Measurements from ENCODE around the gene EPHB4. TPM values are rescaled to one million over a fixed set of nuclear protein-coding genes. Genes with fewer than 3 reads are reported as not detected.
"Not testable (repeated sequence)": the region's sequence is repeated elsewhere in the genome, so short reads cannot be mapped to it uniquely, and the experiment has no call there.

Gene EPHB4
- total RNA-seq, 1 donor from 2014 or later, result 165 TPM

DNA sequence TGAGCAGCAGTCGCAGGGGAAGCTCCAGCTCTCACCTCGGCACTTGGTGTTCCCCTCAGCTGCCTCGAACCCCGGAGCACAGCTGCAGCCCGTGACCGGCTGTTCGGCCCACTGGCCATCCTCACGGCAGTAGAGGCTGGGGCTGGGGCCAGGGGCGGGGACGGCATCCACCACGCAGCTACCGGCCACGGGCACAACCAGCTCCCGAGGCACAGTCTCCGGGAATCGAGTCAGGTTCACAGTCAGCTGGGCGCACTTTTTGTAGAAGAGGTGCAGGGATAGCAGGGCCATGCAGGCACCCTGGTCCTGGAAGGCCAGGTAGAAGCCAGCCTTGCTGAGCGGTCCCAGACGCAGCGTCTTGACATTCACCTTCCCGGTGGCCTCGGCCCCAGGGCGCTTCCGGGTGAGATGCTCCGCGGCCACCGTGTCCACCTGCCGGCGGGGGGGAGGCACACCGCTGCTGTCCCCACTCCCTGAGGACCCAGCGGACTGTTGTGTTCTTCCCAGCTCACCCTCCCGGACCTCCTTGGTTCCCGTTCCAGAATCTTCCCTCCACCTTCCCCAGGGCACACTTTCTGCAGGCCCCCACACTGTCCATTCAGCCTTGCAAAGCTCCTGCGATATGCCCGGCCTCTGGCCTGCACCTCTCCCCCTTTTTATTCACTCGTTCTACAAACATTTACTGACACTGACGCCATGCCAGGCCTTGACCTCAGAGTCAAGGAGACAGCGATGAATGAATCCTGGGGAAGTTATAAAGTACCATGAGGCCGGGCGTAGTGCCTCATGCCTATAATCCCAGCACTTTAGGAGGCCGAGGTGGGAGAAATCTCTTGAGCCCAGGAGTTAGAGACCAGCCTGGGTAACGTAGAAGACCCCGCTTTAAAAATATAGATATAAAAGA, 4.8 kb downstream of the EPHB4 start:
- DNase-seq (ENCODE audit: low spot score), result no peak

DNA sequence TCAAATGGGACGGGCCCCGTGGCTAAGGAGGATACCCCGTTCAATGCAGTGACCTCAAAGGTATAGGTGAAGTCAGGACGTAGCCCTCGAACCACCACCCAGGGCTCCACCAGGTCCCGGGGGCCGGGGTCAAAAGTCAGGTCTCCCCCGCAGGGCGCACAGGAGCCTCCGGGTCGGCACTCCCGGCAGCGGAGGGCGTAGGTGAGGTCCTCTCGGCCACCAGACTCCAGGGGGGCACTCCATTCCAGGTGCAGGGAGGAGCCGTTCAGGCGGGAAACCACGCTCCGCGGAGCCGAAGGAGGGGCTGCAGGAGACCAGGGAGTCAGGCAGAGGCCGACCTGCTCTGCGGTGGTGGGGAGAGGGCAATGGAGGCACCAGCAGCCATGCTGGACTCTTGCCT, 7.7 kb downstream of the EPHB4 start:
- DNase-seq (ENCODE audit: low spot score), result no peak

DNA sequence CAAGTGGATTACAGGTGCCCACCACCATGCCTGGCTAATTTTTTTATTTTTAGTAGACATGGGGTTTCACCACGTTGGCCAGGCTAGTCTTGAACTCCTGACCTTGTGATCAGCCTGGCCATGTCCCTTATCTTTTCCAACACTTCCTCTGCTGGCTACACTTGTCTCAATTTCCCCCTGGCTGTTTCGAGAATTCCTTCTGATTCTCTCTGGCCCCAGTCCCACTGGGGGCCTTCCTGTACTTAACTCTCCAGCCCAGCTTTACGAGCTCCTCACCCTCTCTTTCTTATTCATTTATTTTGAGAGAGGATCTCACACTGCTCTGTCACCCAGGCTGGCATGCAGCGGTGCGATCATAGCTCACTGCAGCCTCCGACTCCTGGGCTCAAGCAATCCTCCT, 8.5 kb downstream of the EPHB4 start:
- DNase-seq (ENCODE audit: low spot score), result no peak

DNA sequence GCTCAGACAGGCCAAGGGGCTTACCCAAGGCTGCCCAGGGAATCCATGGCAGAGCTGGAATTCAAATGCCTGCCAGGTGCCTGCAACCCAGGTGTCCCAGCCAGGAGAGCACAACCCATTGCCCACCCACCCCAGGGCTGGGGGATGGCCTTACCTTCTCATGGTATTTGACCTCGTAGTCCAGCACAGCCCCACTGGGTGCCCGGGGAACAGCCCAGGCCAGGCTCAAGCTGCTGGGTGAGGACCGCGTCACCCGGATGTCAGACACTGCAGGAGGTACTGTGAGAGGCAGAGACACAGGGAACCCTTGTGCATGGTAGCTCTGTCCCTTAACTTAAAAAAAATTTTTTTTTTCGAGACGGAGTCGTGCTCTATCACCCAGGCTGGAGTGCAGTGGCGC, 9.0 kb downstream of the EPHB4 start:
- no peak for DNase-seq (ENCODE audit: low spot score)

DNA sequence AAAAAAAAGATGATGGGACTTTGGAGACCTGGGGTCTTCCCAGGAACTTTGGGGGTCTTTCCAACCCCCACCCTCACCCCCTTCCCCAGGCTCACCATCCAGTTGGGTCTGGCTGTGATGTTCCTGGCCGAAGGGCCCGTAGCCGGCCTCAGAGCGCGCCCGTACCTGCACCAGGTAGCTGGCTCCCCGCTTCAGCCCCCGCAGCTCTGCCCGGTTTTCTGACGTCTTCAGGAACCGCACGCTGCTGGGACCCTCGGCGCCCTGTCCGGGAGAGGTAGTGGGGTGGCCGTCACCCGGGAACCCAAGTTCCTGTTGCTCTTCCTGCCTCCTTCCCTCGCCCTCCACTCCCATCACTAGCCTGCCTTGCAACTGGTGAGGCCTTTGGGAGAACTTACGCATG, 10.2 kb downstream of the EPHB4 start:
- no peak for DNase-seq (ENCODE audit: low spot score)

DNA sequence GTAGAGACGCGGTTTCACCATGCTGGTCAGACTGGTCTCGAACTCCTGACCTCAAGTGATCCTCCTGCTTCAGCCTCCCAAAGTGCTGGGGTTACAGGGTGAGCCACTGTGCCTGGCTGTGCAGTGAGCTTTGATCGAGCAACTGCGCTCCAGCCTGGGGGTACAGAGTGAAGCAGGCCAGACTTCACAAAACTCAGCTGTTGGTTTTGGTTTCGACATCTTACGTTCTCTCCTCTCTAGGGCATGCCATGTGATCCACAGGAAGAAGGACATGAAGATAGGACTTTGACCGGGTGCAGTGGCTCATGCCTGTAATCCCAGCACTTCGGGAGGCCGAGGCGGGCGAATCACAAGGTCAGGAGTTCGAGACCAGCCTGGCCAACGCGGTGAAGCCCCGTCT, 10.8 kb downstream of the EPHB4 start:
- peak; percentile 57 for DNase-seq (ENCODE audit: low spot score)

DNA sequence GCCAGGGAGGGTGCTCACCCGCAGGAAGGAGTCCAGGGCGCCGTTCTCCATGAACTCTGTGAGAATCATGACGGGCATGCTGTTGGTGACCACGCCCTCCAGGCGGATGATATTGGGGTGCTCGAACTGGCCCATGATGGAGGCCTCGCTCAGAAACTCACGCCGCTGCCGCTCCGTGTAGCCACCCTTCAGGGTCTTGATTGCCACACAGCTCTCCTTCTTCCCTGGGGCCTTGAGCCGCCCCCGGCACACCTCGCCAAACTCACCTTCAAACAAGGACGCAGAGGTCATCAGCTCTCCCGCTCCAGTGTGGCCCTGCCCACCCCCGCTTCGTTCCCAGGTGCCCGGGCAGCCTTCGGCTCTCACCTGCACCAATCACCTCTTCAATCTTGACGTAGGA, 14.6 kb downstream of the EPHB4 start:
- no peak for DNase-seq (ENCODE audit: low spot score)

DNA sequence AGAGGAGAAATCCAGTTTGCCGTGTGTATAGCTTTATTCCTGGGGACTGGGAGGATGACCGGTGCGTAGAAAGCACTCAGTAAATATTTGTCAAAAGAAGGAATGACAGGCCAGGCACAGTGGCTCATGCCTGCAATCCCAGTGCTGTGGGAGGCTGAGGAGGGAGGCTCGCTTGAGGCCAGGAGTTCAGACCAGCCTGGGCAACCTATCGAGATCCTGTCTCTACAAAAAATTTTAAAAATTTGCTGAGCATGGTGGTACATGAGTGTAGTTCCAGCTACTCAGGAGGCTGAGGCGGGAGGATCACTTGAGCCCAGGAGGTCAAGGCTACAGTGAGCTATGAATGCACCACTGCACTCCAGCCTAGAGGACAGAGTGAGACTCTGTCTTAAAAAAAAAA, 15.8 kb downstream of the EPHB4 start:
- DNase-seq (ENCODE audit: low spot score), result no peak

DNA sequence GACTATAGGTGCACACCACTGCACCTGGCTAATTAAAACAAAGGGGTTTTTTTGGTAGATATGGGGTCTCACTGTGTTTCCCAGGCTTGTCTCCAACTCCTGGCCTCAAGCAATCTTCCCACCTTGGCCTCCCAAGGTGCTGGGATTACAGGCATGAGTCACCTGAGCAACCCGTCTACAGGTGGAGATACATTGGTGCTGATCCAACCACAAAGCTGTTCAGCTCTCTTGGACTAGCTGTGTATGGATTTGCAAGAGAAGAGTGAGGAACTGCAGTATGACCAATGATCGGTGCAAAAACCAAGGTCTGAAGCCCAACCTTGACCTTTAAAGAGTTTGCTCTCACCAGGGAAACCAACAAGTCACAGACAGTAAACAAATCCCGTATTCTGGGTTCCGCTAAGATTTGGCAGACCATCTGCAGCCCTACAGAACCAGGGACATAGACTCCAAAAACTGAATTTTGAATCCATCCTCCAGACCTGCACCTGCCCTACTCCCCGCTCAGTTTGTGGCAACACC, 18.9 kb downstream of the EPHB4 start:
- no peak for DNase-seq (ENCODE audit: low spot score)

DNA sequence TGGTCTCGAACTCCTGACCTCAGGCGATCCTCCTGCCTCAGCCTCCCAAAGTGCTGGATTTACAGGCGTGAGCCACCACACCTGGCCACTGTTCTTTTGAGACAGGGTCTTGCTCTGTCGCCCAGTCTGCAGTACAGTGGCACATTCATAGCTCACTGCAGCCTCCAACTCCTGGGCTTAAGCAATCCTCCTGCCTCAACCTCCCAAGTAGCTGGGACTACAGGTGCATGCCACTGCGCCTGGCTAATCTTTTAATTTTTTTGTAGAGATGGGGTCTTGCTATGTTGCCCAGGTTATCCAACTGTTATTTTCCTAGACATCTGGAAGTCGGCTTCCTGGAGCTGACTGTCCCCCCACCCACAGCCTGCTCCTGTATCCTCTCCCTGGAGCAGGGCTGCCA, 20.4 kb downstream of the EPHB4 start:
- DNase-seq (ENCODE audit: low spot score), result not testable (repeated sequence)

DNA sequence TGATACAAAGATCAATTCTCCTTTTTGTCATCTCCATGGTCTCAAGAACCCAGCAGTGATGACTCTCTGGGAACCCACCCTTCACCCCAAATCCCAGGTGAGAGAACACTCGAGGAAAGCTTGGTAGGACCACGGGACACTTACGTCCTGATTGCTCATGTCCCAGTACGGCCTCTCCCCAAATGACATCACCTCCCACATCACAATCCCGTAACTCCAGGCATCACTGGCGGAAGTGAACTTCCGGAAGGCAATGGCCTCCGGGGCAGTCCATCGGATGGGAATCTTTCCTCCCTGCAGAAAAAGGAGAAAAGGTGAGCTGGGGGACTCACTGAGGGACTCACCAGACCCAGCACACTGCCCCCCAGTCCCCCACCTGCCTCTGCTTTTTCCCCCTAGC, 21.0 kb downstream of the EPHB4 start:
- DNase-seq (ENCODE audit: low spot score), result no peak

DNA sequence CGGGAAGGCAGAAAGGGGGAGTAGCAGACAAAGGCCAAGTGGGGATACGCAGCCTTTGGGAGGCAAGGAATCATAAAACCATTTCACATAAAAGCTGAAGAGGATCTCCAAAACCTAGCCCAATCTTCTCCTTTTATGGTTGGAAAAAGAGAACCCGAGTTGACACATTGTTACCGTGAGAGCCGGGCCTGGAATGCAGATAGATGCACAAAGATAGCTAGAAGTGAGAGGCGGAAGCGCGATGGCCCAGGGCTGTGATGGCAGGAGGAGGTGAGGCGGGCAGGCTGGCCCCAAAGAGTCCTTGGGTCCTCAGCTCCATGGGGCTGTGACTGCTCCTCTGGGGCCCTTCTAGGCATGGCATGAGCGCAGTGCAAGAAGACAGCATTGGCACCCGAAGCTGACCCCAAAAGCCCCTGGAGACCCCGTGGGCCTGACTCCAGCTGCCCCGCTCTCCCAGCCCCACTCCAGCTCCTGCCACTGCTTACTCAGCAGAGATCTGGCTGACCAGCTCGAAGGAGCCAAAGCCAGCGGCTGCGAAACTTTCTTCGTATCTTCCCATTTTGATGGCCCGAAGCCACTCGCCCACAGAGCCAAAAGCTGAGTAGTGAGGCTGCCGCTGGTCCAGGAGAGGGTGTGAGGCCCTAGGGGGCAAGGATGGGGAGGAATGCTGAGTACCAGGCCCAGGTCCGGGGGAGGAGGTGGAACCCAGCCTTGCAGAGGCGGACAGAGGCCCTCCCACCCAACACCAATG, 22.5 kb downstream of the EPHB4 start:
- no peak for DNase-seq (ENCODE audit: low spot score)

DNA sequence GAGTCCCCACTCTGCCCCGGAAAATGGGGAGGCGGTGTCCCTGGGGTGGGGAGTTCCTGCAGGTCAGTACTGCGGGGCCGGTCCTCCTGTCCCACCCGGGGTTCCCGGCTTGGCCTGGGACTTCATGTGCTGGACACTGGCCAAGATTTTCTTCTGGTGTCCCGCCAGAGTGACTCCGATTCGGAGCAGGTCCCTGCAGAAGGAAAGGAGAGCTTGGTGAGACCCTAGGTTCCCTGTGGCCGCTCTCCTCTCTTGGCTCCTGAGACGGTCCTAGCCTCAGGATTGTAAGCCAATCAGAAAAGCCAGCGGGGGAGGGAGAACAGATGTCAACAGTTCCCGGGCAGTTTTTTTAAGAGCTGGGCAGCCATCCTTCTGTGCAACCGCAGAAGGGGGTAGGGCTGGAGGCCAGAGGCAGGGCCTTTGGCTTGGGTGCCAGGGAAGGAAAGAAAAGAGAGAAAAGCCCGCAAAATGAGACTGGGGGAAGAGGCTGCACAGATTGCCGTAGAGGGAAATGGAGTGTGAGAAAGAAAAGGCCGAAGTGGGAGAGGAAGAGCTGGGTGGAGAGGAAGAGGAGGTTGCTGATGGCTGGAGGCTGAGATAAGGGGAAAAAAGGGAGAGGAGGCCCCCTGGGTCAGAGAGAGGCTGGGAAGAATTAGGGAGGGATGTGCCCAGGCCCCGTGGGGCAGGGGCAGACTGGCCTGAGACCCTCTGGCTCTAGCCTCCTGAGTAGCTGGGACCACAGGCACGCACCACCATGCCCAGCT, 23.7 kb downstream of the EPHB4 start:
- peak; percentile 91 for DNase-seq (ENCODE audit: low spot score)

DNA sequence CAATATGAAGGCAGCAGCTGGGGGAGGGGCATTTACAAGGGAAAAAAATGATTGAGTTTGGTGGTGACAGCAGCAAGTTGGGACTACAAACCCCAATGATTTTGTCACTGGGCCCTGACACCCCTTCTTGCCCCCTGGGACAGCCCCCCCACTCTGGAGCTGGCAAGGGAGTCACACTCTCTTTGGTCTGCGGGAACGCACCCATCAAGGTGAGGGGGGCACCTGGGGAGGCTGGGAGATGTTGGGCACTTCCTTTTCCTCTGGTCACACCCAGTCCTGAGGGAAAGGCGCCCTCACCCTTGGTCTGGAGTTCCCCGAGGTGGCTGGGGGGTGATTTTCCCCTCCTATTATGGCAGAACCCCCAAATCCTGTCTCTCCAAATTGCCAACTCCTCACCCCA, 24.4 kb downstream of the EPHB4 start:
- no peak for DNase-seq (ENCODE audit: low spot score)

DNA sequence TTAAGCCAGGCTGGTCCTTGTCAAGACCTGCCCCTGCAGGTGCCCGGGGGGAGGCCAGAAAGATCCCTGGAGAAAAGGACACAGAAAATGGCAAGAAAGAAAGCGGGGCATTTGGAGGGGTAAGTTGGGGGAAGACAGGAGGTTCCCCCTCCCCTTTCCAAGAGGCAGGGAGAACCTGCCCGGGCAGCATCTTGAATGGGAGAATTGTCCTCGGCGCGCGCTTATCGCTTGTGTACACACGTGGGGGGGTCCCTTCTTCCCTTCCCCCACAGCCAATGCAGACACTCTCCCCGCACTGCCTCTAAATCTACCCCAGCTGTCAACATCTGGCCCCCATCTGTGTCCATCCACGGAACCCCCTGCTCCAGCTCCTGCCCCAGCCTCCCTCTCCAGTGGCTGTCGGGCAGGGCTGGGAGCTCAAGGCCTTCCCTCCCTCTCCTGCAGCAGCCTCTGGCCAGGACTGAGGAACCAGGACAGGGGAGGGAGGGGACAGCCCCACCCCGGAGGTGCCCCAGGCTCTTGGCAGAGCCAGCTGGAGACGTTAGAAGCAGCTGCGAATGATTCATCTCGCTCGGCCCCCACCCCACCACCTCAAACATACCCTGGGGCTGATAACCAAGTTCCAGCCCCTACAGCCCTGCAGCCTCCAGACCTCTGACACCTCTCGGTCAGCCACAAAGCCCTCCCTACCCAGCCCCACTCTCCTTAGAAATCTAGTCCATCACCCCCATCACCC, 25.3 kb downstream of the EPHB4 start:
- DNase-seq (ENCODE audit: low spot score), result peak; percentile 86

DNA sequence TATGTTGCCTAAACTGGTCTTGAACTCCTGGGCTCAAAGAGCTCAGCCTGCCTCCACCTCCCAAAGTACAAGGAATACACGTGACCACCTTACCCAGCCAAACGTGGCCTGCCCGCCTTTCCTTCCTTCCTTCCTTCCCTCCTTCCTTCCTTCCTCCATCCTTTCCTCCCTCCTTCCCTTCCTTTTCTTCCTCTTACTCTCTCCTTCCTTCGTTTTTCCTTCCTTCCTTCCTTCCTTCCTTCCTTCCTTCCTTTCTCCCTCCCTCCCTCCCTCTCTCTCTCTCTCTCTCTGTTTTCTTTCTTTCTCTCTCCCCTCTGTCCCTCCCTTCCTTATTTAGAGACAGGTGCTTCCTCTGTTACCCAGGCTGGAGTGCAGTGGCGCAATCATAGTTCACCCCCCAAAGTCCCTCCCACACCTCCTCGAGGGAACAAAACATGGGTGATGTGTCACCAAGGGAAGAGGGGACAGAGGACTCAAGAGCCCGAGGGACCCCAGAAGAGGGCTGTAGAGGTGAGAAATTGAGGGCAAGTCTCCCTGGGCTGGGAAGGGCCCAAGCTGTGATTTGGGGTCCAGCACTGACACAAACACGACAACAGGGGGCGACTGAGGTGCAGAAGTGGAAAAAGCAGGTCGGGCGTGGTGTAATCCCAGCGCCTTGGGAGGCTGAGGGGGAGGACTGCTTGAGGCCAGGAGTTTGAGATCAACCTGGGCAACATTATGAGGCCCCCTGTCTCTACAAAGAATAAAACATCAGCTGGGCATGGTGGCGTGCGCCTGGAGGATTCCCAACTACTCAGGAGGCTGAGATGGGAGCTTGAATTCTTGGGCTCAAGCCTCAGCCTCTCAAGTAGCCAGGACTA, 28.1 kb downstream of the EPHB4 start:
- DNase-seq (ENCODE audit: low spot score), result peak; percentile 58

DNA sequence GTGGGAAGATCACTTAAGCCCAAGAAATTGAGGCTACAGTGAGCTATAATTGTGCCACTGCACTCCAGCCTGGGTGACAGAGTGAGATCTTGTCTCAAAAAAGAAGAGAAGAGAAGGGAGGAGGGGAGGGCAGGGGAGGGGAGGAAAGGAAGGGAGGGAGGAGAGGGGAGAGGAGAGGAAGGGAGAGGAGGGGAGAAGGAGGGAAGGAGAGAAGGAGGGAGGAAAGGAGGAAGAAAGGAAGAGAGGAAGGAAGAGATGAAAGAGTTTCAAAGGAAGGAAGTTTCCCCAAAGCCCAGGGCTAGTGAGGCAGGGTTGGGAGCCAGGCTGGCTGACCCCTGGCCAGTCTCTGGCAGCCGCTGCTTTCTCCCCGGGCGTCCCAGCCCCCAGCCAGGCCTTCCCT, 32.6 kb downstream of the EPHB4 start:
- DNase-seq (ENCODE audit: low spot score), result no peak

DNA sequence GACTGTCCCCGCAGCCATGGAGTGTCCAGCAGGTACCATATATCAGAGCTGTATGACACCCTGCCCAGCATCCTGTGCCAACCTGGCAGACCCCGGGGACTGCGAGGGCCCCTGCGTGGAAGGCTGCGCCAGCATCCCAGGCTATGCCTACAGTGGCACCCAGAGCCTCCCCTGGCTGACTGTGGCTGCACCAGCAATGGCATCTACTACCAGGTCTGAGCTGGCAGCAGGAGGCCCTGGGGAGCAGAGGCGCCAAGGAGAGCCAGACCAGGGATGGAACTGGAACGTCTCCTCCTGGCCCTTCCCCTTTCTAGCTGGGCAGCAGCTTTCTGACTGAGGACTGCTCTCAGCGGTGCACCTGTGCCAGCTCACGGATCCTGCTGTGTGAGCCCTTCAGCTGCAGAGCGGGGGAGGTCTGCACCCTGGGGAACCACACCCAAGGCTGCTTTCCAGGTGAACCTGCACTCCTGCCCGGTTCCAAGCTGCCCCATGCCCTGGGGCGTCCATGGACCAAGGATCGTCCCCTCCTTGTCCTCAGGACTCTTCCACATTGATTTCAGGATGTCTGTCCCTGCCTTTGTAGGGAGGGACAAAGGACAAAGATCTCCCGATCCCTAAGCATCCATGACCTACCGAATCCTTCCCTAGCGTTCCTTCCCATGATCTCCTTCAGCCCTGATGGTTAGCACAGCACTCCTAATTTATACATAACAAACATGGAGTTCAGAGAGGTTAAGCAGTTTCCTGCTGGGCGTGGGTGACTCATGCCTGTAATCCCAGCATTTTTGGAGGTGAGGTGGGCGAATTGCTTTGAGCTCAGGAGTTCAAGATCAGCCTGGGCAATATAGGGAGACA, 33.3 kb downstream of the EPHB4 start:
- DNase-seq (ENCODE audit: low spot score), result no peak

DNA sequence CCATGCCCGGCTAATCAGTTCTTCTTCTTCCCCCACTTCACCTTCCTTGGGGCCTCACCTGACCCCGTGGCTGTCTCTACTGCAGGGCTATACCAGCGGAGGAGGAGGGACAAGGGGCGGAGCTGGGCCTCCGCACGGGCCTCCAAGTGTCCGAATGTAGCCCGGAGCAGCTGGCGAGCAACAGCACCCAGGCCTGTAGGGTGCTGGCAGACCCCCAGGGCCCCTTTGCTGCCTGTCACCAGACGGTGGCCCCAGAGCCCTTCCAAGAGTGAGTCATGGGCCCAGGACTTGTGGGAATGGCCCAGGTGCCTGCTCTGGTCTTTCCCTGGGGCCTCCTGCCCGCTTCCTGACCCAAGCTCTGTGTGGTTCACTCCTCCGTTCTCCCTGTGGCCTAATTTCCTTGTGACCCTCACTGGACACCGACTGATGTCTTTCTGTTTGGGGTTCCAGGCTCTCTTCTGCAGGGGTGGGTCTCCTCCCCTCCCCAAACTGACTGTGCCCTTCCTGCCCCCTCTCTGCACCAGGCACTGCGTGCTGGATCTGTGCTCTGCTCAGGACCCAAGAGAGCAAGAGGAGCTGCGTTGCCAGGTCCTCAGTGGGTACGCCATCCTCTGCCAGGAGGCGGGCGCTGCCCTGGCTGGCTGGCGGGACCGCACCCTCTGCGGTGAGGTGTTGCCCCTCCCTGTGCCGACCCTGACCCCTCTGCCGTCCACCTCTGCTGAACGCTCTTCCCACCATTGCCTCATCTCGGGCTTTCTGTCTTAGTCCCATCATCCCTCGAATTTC, 35.2 kb downstream of the EPHB4 start:
- DNase-seq (ENCODE audit: low spot score), result no peak

Measured in mucosa of gallbladder (tissue), 1 donor.